GM12878 (cell line): Measurements from ENCODE around the gene EIF6. TPM values are rescaled to one million over a fixed set of nuclear protein-coding genes. Genes with fewer than 3 reads are reported as not detected.

Source experiments
- ATAC-seq: fragments of 200-7000 bp; cut with Tn5 transposase; 3 replicates; pipeline ENCODE4 v1.9.1; 2020; ENCODE audit warnings: mild to moderate bottlenecking, moderate library complexity
- BruUV-seq: library from RNA; stranded (reverse); fragments of 400-500 nt; replicated peaks from 2 replicates; lab custom pipeline; 2021; lab: Mats Ljungman, UMichigan
- CTCF ChIA-PET: fragments of 300-600 bp; sonication (Branson Sonifier 250); formaldehyde crosslinking; extraction: SDS; loops from one replicate; lab custom pipeline; 2021; ENCODE audit warnings: inconsistent platforms; lab: Yijun Ruan, JAX
- POLR2A ChIA-PET: fragments of 350-600 bp; formaldehyde crosslinking; extraction: SDS; loops from one replicate; lab custom pipeline; 2021; ENCODE audit warnings: inconsistent platforms; lab: Charles Lee
- RAD21 ChIA-PET: fragments of 300-600 bp; sonication (Branson Sonifier 250); formaldehyde crosslinking; loops from one replicate; lab custom pipeline; 2023; ENCODE audit warnings: antibody characterized with exemption; ENCODE audit not compliant: unreplicated experiment; lab: Charles Lee
- SMC1A ChIA-PET: fragments of 300-600 bp; sonication (Branson Sonifier 250); formaldehyde crosslinking; loops from one replicate; lab custom pipeline; 2023; ENCODE audit not compliant: unreplicated experiment, uncharacterized antibody; lab: Charles Lee
- DNase-seq: peaks from one replicate; pipeline ENCODE4 v3.0.0-alpha.2; 2011; ENCODE audit warnings: low read depth, low spot score
- FAIRE-seq: peaks from 3 replicates; lab custom pipeline; 2011; peaks lifted over from hg19 to GRCh38; lab: Jason Lieb, UNC
- H2AFZ ChIP-seq: 2 replicates; pipeline ENCODE4 v1.6.0; 2011; ENCODE audit warnings: low read depth, low read length, control low read depth; ENCODE audit not compliant: control insufficient read depth
- H3K27ac ChIP-seq: 2 replicates; pipeline ENCODE4 v1.5.1; 2011; ENCODE audit warnings: control low read depth; ENCODE audit not compliant: control insufficient read depth, insufficient read depth
- H3K27me3 ChIP-seq, 2 experiments: replicated peaks in 1 of 2; 2 replicates each; pipeline versions ENCODE4 v1.6.0 to v1.6.1; 2011; ENCODE audit warnings: low read length in 1 of 2; ENCODE audit not compliant: control insufficient read depth in 2 of 2, insufficient read depth in 2 of 2
- H3K36me3 ChIP-seq, 2 experiments: 2 replicates each; pipeline ENCODE4 v1.5.1; 2011; ENCODE audit warnings: low read length in 1 of 2; ENCODE audit not compliant: control insufficient read depth in 2 of 2, insufficient read depth in 2 of 2
- H3K4me1 ChIP-seq: 2 replicates; pipeline ENCODE4 v1.6.1; 2011; ENCODE audit warnings: mild to moderate bottlenecking, low read length, moderate library complexity, mixed read lengths; ENCODE audit not compliant: control insufficient read depth, insufficient read depth
- H3K4me2 ChIP-seq: 2 replicates; pipeline ENCODE4 v1.6.0; 2011; ENCODE audit warnings: control low read depth; ENCODE audit not compliant: control insufficient read depth, insufficient read depth
- H3K4me3 ChIP-seq: fragments of 200-600 bp; sonication (generic); 2 replicates; pipeline ENCODE4 v1.5.1; 2016
- H3K79me2 ChIP-seq: 2 replicates; pipeline ENCODE4 v1.6.0; 2011; ENCODE audit warnings: low read length; ENCODE audit not compliant: control insufficient read depth, insufficient read depth
- H3K9ac ChIP-seq: 2 replicates; pipeline ENCODE4 v1.8.0; 2011; ENCODE audit warnings: low read length, control low read depth, mixed read lengths; ENCODE audit not compliant: control insufficient read depth, insufficient read depth
- H3K9me3 ChIP-seq: replicated peaks from 3 replicates; pipeline ENCODE4 v1.5.1; 2011; ENCODE audit warnings: mild to moderate bottlenecking, low read length; ENCODE audit not compliant: control insufficient read depth, insufficient read depth
- H4K20me1 ChIP-seq: 2 replicates; pipeline ENCODE4 v1.6.0; 2011; ENCODE audit not compliant: control insufficient read depth, insufficient read depth
- ATF7 ChIP-seq: fragments of 450-650 bp; IDR thresholded peaks from 2 replicates; pipeline ENCODE4 v1.6.1; 2016; ENCODE audit warnings: low read depth, mild to moderate bottlenecking
- CHD2 ChIP-seq: IDR thresholded peaks from 2 replicates; pipeline ENCODE4 v1.6.1; 2011; ENCODE audit warnings: low read depth, low read length, improper control_type of control experiment, borderline replicate concordance
- EP300 ChIP-seq, 2 experiments: fragments of 150-350 bp in 1 of 2; IDR thresholded peaks; 2 replicates each; pipeline ENCODE4 v1.6.1; 2011 to 2012; ENCODE audit warnings: low read depth in 2 of 2, low read length in 2 of 2, borderline replicate concordance in 1 of 2, improper control_type of control experiment in 1 of 2, inconsistent platforms in 1 of 2; ENCODE audit not compliant: control insufficient read depth in 1 of 2
- MLLT1 ChIP-seq: fragments of 450-650 bp; IDR thresholded peaks from 2 replicates; pipeline ENCODE4 v1.6.1; 2016; ENCODE audit warnings: mild to moderate bottlenecking
- PML ChIP-seq: IDR thresholded peaks from 2 replicates; pipeline ENCODE4 v1.6.1; 2012; ENCODE audit warnings: low read length, inconsistent platforms
- RCOR1 ChIP-seq: conservative IDR thresholded peaks from 2 replicates; pipeline ENCODE4 v1.6.1; 2012; ENCODE audit warnings: low read depth, low read length, improper control_type of control experiment
- RFX5 ChIP-seq: IDR thresholded peaks from 2 replicates; pipeline ENCODE4 v1.6.1; 2011; ENCODE audit warnings: low read depth, low read length, improper control_type of control experiment
- SRF ChIP-seq, 2 experiments: IDR thresholded peaks; 2 replicates each; pipeline ENCODE4 v1.6.1; 2011; ENCODE audit warnings: low read depth in 2 of 2, low read length in 2 of 2, mild to moderate bottlenecking in 1 of 2, moderate library complexity in 1 of 2
- WGBS: methylation state at CpG from one replicate; pipeline ENCODE4 v1.1.6; 2016; ENCODE audit warnings: low lambda C conversion rate; ENCODE audit not compliant: insufficient replicate concordance, insufficient coverage; ENCODE audit errors: missing lambda C conversion rate; 5-methylcytosine and 5-hydroxymethylcytosine counted together
- in situ Hi-C: fragments of 300-500 bp; cut with MboI; formaldehyde crosslinking; loops from 9 replicates; pipeline ENCODE4 v1.14.3; 2018; ENCODE audit warnings: mixed read lengths
- intact Hi-C: fragments of 100-400 bp; cut with micrococcal nuclease; formaldehyde crosslinking; loops from one replicate; pipeline ENCODE4 v1.14.2; 2022; ENCODE audit not compliant: unreplicated experiment
- polyA plus RNA-seq, 11 experiments: library from polyadenylated mRNA; depleted of rRNA in 4 of 11; unstranded in 6 of 11; stranded (reverse) in 5 of 11; fragments of >200 nt; fragmentation: Nextera tagmentation in 4 of 11; fragmentation: Illumina TruSeq in 1 of 11; extraction: Ambion mirVana in 4 of 11; extraction: Trizol in 1 of 11; gene quantifications; 1 replicate in 1 of 11; 2 replicates in 10 of 11; pipeline versions ENCODE4 v1.2.1 to v1.2.3, GENCODE V29; 2011 to 2016; ENCODE audit warnings: inconsistent platforms in 2 of 11, missing spikeins in 2 of 11, low read depth in 1 of 11
- total RNA-seq, 4 experiments: library from RNA; depleted of rRNA in 3 of 4; stranded (reverse); fragments of >200 nt in 3 of 4; fragmentation: Illumina TruSeq in 1 of 4; extraction: Trizol in 1 of 4; gene quantifications; 2 replicates each; pipeline versions ENCODE4 v1.2.1 to v1.2.3, GENCODE V29; 2013 to 2021

EIF6 gene
- total and polyA plus RNA-seq, 10 of the 15 experiments (the other 5 are each of a cell fraction or from before 2014, with no cell fraction given): 127 to 607 (median 197) TPM

GRCh38 chr20:35237486-35237885 lies 47.1 kb downstream of the EIF6 start:
- in situ Hi-C loops (no loop called here), intact Hi-C loops (no loop called here)
- no TSS peak for BruUV-seq
- H4K20me1 ChIP-seq: no peaks in the 10 kb centered on the region
- no peak for FAIRE-seq
- no peaks in the 10 kb centered on the region for H3K9me3 ChIP-seq
- ChIA-PET POLR2A (no interaction called here), RAD21 (no interaction called here), SMC1A (interaction anchor here (1.4 kb wide), 1 partner anchor 16 kb away, joined by 4 read pairs; no protein-coding TSS in a partner anchor), CTCF (no interaction called here)
- no peak for TF ChIP-seq MLLT1
- TF ChIP-seq RFX5: no peak
- TF ChIP-seq ATF7: no peak
- TF ChIP-seq EP300 (IDR thresholded peaks at IDR 0.05; ENCODE audit: borderline replicate concordance in 1 of 2, control insufficient read depth in 1 of 2, low read depth in 2 of 2, low read length in 2 of 2): no peak
- no peak overlapping the region for H3K4me2 ChIP-seq
- H3K79me2 ChIP-seq: no peaks in the 10 kb centered on the region
- no peak for ATAC-seq
- no peak overlapping the region for H3K4me3 ChIP-seq
- DNase-seq: no peak
- H3K36me3 ChIP-seq: no peaks in the 10 kb centered on the region
- H3K9ac ChIP-seq: no peak overlapping the region
- H3K27me3 ChIP-seq: no peaks in the 10 kb centered on the region
- no peak overlapping the region for H3K27ac ChIP-seq
- H2AFZ ChIP-seq: no peak overlapping the region
- no peaks in the 10 kb centered on the region for H3K4me1 ChIP-seq

GRCh38 chr20:35235881-35236280 lies 48.7 kb downstream of the EIF6 start:
- DNase-seq (no peak), FAIRE-seq (no peak), ATAC-seq (no peak)
- in situ Hi-C loops (no loop called here), intact Hi-C loops (no loop called here)
- Histone ChIP-seq H3K9ac (no peak overlapping the region), H3K79me2 (no peaks in the 10 kb centered on the region), H3K27ac (no peak overlapping the region), H3K27me3 (no peaks in the 10 kb centered on the region), H3K36me3 (no peaks in the 10 kb centered on the region), H2AFZ (no peak overlapping the region), H3K4me1 (no peaks in the 10 kb centered on the region), H3K4me3 (no peak overlapping the region), H3K4me2 (no peak overlapping the region), H4K20me1 (no peaks in the 10 kb centered on the region), H3K9me3 (no peaks in the 10 kb centered on the region)
- BruUV-seq: no TSS peak
- ChIA-PET RAD21 (no interaction called here), CTCF (no interaction called here), POLR2A (no interaction called here), SMC1A (interaction anchor here (0.6 kb wide), 1 partner anchor 380 kb away, joined by 3 read pairs; no protein-coding TSS in a partner anchor)
- 45% methylated on average over 6 of the region's 6 CpGs for WGBS
- TF ChIP-seq CHD2 (no peak), PML (no peak), RCOR1 (no peak), SRF (IDR thresholded peaks at IDR 0.05; ENCODE audit: low read depth in 2 of 2, low read length in 2 of 2) (no peak)
